ENCODE measurements around the gene SHOC1. TPM values are rescaled to one million over a fixed set of nuclear protein-coding genes. Genes with fewer than 3 reads are reported as not detected.

SHOC1 gene
- total and polyA plus RNA-seq, 2 donors (not counting 3 experiments of a cell fraction or from before 2014, with no cell fraction given), result not detected

- peaks cover 24% of the 10 kb centered on the region for H3K4me1 ChIP-seq (ENCODE audit: control insufficient read depth, extremely low read depth, insufficient read depth, low read length)
- TSS peak; percentile 98 for BruUV-seq (replicated peaks)
- no peak overlapping the region for H3K4me3 ChIP-seq (replicated peaks in 1 of 3; ENCODE audit: insufficient read depth in 1 of 3, low read depth in 1 of 3, low read length in 3 of 3)
- H3K9me3 ChIP-seq (replicated peaks; ENCODE audit: control insufficient read depth, insufficient read depth, low read length), result no peaks in the 10 kb centered on the region
- peak overlapping the region; percentile 35 for H2AFZ ChIP-seq (ENCODE audit: low read depth, low read length)
- no peaks in the 10 kb centered on the region for H3K27me3 ChIP-seq (ENCODE audit: control insufficient read depth in 2 of 2, insufficient read depth in 2 of 2, low read length in 2 of 2)
- dilution Hi-C loops (cut with MboI; ENCODE audit: extremely low pct_ligation_motif_present, low sequenced_read_pairs), result no loop called here
- ChIA-PET CTCF (interaction anchor here (2.1 kb wide), 1 partner anchor 268 kb away, joined by 8 read pairs; no protein-coding TSS in a partner anchor), POLR2A (interaction anchor here (1.2 kb wide), 1 partner anchor 90 kb away, joined by 3 read pairs; the partner anchor contains the start of gene UGCG)
- H3K79me2 ChIP-seq (ENCODE audit: control insufficient read depth, insufficient read depth, low read length), result no peaks in the 10 kb centered on the region
- intact Hi-C loops (cut with micrococcal nuclease), result no loop called here
- peak overlapping the region; percentile 84 for H3K27ac ChIP-seq (ENCODE audit: insufficient read depth, low read depth, low read length)
- no peaks in the 10 kb centered on the region for H3K9me1 ChIP-seq (replicated peaks; ENCODE audit: control insufficient read depth, extremely low read depth, insufficient read depth, low read length)
- DNase-seq (ENCODE audit: low read depth, low spot score) (no peak), FAIRE-seq (no peak)
- peak overlapping the region; percentile 20 for H3K9ac ChIP-seq (replicated peaks; ENCODE audit: extremely low read depth, insufficient read depth, low read length)
- H3K4me2 ChIP-seq (ENCODE audit: insufficient read depth, low read length), result peak overlapping the region; percentile 73
- TF ChIP-seq GATA2 (IDR thresholded peaks at IDR 0.05; ENCODE audit: insufficient read depth, insufficient read length, low read depth, low read length) (no peak), MAX (IDR thresholded peaks at IDR 0.05; ENCODE audit: insufficient read depth, insufficient read length) (no peak), JUN (IDR thresholded peaks at IDR 0.05; ENCODE audit: borderline replicate concordance, insufficient read depth, insufficient read length, low read depth) (no peak), MYC (IDR thresholded peaks at IDR 0.05; ENCODE audit: low read depth, low read length) (no peak)
- TF ChIP-seq, protein P1, sequence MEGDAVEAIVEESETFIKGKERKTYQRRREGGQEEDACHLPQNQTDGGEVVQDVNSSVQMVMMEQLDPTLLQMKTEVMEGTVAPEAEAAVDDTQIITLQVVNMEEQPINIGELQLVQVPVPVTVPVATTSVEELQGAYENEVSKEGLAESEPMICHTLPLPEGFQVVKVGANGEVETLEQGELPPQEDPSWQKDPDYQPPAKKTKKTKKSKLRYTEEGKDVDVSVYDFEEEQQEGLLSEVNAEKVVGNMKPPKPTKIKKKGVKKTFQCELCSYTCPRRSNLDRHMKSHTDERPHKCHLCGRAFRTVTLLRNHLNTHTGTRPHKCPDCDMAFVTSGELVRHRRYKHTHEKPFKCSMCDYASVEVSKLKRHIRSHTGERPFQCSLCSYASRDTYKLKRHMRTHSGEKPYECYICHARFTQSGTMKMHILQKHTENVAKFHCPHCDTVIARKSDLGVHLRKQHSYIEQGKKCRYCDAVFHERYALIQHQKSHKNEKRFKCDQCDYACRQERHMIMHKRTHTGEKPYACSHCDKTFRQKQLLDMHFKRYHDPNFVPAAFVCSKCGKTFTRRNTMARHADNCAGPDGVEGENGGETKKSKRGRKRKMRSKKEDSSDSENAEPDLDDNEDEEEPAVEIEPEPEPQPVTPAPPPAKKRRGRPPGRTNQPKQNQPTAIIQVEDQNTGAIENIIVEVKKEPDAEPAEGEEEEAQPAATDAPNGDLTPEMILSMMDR (IDR thresholded peaks at IDR 0.05; ENCODE audit: extremely low read depth in 1 of 2, insufficient read depth in 1 of 2, low read depth in 1 of 2, low read length in 2 of 2), result no peak
- H3K36me3 ChIP-seq (ENCODE audit: control insufficient read depth in 2 of 2, extremely low read depth in 1 of 2, insufficient read depth in 2 of 2, low read length in 2 of 2), result no peaks in the 10 kb centered on the region
- no peaks in the 10 kb centered on the region for H4K20me1 ChIP-seq (replicated peaks; ENCODE audit: control insufficient read depth, extremely low read depth, insufficient read depth, low read length)
These were observed 11.5 kb upstream of the SHOC1 start for GRCh38 chr9:111806259-111806658.
